Ovary (tissue), 3 donors: Measurements from ENCODE around the gene S100PBP.

ENCODE experiments used
- EP300 ChIP-seq: sonication (generic); formaldehyde crosslinking; IDR thresholded peaks from one replicate; pipeline ENCODE4 v1.6.1; 2017; ENCODE audit warnings: antibody characterized with exemption
- POLR2A ChIP-seq: fragments of 450-650 bp; IDR thresholded peaks from one replicate; pipeline ENCODE4 v1.6.1; 2017; ENCODE audit warnings: antibody characterized with exemption, mild to moderate bottlenecking, moderate library complexity
- TF ChIP-seq, protein P1 (sequence below), 3 donors: fragments of 450-650 bp in 2 of 3; fragments of 200-600 bp in 1 of 3; IDR thresholded peaks; one replicate each; pipeline versions ENCODE4 v1.5.1 to v1.8.0; 2016 to 2022; ENCODE audit warnings: antibody characterized with exemption in 3 of 3, mild to moderate bottlenecking in 1 of 3
- donor health status: DM: no; HTN: no; CAD: no.

DNA sequence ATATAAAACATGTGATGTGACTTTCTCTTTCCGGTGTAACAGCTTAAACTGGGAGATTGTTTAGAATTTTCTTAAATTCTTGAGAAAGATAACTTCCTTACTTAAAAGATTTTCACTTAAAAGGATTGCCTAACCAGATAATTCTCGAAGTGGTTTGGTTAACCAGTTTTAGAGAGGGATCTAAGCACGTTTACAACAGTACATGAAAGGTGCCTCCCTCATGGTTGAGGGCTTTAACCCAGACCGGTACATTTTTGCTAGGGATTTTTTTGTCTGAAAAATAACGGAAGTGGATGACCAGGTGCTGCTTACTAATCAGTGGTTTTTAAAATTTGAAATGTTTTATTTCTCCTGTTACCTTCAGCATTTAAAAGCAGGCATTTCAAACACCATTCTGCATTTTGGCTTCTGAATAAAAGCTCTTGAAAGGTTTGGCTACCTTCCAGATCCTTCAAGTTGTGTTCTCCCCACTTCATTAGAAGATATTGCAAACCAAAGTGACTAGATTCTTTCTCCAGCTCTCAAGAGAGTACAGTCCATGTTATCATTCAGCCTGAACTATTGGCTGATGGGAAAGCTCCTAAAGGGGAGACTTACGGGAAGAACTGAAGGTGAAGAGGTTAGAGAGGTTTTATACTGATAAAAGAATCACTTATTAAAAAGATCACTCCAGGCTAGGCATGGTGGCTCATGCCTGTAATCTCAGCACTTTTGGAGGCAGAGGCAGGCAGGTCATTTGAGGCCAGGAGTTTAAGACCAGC lies 12.8 kb downstream of the S100PBP start:
- TF ChIP-seq, protein P1, sequence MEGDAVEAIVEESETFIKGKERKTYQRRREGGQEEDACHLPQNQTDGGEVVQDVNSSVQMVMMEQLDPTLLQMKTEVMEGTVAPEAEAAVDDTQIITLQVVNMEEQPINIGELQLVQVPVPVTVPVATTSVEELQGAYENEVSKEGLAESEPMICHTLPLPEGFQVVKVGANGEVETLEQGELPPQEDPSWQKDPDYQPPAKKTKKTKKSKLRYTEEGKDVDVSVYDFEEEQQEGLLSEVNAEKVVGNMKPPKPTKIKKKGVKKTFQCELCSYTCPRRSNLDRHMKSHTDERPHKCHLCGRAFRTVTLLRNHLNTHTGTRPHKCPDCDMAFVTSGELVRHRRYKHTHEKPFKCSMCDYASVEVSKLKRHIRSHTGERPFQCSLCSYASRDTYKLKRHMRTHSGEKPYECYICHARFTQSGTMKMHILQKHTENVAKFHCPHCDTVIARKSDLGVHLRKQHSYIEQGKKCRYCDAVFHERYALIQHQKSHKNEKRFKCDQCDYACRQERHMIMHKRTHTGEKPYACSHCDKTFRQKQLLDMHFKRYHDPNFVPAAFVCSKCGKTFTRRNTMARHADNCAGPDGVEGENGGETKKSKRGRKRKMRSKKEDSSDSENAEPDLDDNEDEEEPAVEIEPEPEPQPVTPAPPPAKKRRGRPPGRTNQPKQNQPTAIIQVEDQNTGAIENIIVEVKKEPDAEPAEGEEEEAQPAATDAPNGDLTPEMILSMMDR (IDR thresholded peaks at IDR 0.05), result no peak
- TF ChIP-seq POLR2A, result no peak
- no peak for TF ChIP-seq EP300
